Breast epithelium (tissue), 3 donors: ENCODE measurements around the gene SNX11.

ENCODE experiments used
- CTCF ChIP-seq, 3 donors: fragments of 450-650 bp; IDR thresholded peaks; one replicate each; pipeline ENCODE4 v1.5.1; 2016 to 2017; ENCODE audit warnings: antibody characterized with exemption in 3 of 3, mild to moderate bottlenecking in 3 of 3, moderate library complexity in 3 of 3
- POLR2A ChIP-seq: fragments of 450-650 bp; IDR thresholded peaks from one replicate; pipeline ENCODE4 v1.6.1; 2016; ENCODE audit warnings: antibody characterized with exemption, mild to moderate bottlenecking, moderate library complexity

- TF ChIP-seq CTCF (IDR thresholded peaks at IDR 0.05), result no peak
- no peak for TF ChIP-seq POLR2A
Observed at GRCh38 chr17:48093341-48094045, 14.1 kb upstream of the SNX11 start.
